Ectodermal cell (in vitro differentiated cells): Measurements from ENCODE around the gene PLEKHG7.
"Not testable (repeated sequence)": the region's sequence is repeated elsewhere in the genome, so short reads cannot be mapped to it uniquely, and the experiment has no call there.

Experiments used
- H3K27ac ChIP-seq: 2 replicates; pipeline ENCODE4 v1.7.0; 2013; ENCODE audit warnings: mild to moderate bottlenecking, low read depth, low read length; ENCODE audit not compliant: insufficient read depth, poor library complexity, severe bottlenecking
- H3K27me3 ChIP-seq: 2 replicates; pipeline ENCODE4 v1.7.0; 2013; ENCODE audit warnings: mild to moderate bottlenecking, low read length; ENCODE audit not compliant: insufficient read depth, control insufficient read depth, poor library complexity, severe bottlenecking
- H3K36me3 ChIP-seq: one replicate; pipeline ENCODE4 v1.7.0; 2013; ENCODE audit warnings: low read length; ENCODE audit not compliant: control insufficient read depth, insufficient read depth
- H3K4me1 ChIP-seq: one replicate; pipeline ENCODE4 v1.7.0; 2013; ENCODE audit warnings: low read length; ENCODE audit not compliant: control insufficient read depth, insufficient read depth
- H3K4me3 ChIP-seq: 2 replicates; pipeline ENCODE4 v1.7.0; 2013; ENCODE audit warnings: low read depth, low read length, control low read depth; ENCODE audit not compliant: insufficient read depth
- H3K9me3 ChIP-seq: 2 replicates; pipeline ENCODE4 v1.7.0; 2013; ENCODE audit warnings: mild to moderate bottlenecking, low read length, moderate library complexity; ENCODE audit not compliant: control insufficient read depth
- WGBS, 2 experiments: methylation state at CpG; one replicate each; pipeline ENCODE4 v1.1.7; 2013; ENCODE audit warnings: missing lambda C conversion rate in 2 of 2; 5-methylcytosine and 5-hydroxymethylcytosine counted together

PLEKHG7 gene

DNA sequence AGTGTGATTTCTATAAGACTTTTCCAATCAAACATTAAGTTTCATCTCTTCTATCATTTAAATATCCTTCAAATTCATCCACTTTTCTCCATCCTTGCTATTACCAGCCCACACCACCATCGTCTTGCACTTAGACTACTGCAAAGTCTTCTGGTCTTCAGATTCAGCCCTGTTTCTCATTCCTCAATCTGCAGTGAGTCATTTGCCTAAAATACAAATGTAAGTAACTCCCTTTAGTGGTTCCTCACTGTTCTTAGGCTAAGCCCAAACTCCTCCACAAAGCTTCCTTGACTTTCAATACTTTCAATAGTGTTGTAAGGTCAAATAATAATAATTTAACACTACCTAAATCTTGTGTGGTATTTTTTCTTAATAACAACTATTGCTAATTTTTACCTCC is 83.3 kb downstream of the PLEKHG7 start:
- H3K4me1 ChIP-seq = no peaks in the 10 kb centered on the region
- no peak overlapping the region for H3K27ac ChIP-seq
- no peak overlapping the region for H3K4me3 ChIP-seq
- WGBS, 2 experiments = 90 to 93% methylated on average over 1 of the region's 1 CpG
- H3K36me3 ChIP-seq = no peaks in the 10 kb centered on the region
- H3K9me3 ChIP-seq = no peaks in the 10 kb centered on the region
- H3K27me3 ChIP-seq = no peaks in the 10 kb centered on the region

DNA sequence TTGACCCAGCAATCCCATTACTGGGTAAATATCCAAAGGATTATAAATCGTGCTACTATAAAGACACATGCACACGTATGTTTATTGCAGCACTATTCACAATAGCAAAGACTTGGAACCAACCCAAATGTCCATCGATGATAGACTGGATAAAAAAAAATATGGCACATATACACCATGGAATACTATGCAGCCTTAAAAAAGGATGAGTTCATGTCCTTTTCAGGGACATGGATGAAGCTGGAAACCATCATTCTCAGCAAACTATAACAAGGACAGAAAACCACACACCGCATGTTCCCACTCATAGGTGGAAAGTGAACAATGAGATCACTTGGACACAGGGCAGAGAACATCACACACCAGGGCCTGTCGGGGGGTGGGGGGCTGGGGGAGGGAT is 91.6 kb downstream of the PLEKHG7 start:
- H3K27ac ChIP-seq, H3K27me3 ChIP-seq, H3K4me3 ChIP-seq, H3K36me3 ChIP-seq, H3K9me3 ChIP-seq, H3K4me1 ChIP-seq: not testable (repeated sequence)
- 93 to 100% methylated on average over 5 of the region's 5 CpGs for WGBS, 2 experiments

DNA sequence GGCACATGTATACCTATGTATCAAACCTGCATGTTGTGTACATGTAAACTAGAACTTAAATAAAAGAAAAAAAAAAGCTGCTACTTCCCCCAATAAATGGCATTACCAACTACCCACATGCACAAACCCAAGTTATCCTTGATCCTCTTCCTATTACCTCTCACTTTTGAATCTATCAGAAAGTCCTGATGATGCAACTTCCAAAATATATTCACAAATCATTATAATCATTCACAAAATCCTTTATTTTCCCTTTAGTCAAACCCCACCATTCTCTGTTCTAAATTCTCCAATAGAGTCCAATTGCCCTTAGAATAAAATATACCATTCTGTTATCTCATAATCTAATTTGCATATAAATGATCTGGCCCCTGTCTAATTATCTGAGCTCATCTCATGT is 92.0 kb downstream of the PLEKHG7 start:
- H3K4me3 ChIP-seq = no peak overlapping the region
- no peaks in the 10 kb centered on the region for H3K36me3 ChIP-seq
- no peak overlapping the region for H3K27ac ChIP-seq
- no peaks in the 10 kb centered on the region for H3K9me3 ChIP-seq
- H3K4me1 ChIP-seq = no peaks in the 10 kb centered on the region
- H3K27me3 ChIP-seq = no peaks in the 10 kb centered on the region

DNA sequence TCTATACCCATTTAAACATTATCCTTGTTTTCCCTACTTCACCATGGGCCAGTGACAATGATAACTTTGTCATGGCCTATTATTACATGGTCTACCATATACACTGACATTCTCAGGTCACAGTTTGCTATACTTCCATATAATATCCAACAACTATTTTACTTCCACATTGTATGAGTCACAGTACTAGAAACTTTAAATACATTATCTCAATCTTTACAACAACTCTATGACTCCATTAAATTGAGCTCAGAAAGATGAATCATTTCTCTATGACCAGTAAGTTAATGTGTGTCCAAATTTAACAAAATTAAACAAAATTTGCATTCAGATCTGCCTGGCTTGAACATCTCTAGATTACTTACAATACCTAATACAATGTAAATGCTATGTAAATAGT is 93.9 kb downstream of the PLEKHG7 start:
- Histone ChIP-seq H3K9me3 (no peaks in the 10 kb centered on the region), H3K36me3 (no peaks in the 10 kb centered on the region), H3K4me3 (no peak overlapping the region), H3K4me1 (no peaks in the 10 kb centered on the region), H3K27me3 (no peaks in the 10 kb centered on the region), H3K27ac (no peak overlapping the region)

DNA sequence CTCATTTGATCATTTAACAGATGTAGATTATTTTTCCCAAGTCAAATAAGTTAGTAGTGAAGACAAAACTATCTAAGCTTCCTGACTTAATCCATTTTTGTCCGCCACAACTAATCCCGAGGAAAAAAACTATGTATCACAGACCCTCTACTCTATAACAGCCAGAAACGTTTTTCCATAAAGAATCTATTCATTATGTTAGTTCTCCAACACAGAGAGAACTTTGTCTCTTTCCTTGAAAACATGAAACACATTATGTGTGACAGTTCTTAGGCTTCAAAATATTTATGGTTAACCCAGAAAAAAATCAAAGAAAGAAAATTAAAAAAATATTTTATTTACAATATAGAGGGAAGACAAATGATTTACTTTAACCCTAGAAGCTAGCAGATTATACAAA is 100.1 kb downstream of the PLEKHG7 start:
- 91 to 92% methylated on average over 3 of the region's 3 CpGs for WGBS, 2 experiments
- Histone ChIP-seq H3K4me3 (no peak overlapping the region), H3K27ac (no peak overlapping the region), H3K27me3 (no peaks in the 10 kb centered on the region), H3K4me1 (no peaks in the 10 kb centered on the region), H3K9me3 (no peaks in the 10 kb centered on the region), H3K36me3 (no peaks in the 10 kb centered on the region)

DNA sequence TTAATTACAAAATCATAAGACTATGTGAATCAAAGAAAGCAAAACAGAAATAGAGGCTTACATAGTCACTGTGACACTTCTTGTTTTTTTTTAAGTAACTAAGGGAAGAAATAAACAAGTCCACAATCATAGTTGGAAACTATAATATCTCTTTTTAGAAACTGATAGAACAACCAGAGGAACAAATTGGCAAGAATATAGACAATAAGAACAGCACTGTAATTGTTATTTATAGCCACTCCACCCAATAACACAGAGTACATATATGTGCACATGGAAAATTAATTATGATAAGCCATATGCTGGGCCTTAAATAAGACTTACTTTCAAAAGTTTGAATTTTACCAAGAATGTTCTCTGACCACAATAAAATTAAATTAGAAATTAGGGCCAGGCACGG is 101.1 kb downstream of the PLEKHG7 start:
- no peak overlapping the region for H3K4me3 ChIP-seq
- H3K27me3 ChIP-seq = no peaks in the 10 kb centered on the region
- no peak overlapping the region for H3K27ac ChIP-seq
- H3K4me1 ChIP-seq = no peaks in the 10 kb centered on the region
- 74 to 94% methylated on average over 1 of the region's 1 CpG for WGBS, 2 experiments
- no peaks in the 10 kb centered on the region for H3K36me3 ChIP-seq
- no peaks in the 10 kb centered on the region for H3K9me3 ChIP-seq

DNA sequence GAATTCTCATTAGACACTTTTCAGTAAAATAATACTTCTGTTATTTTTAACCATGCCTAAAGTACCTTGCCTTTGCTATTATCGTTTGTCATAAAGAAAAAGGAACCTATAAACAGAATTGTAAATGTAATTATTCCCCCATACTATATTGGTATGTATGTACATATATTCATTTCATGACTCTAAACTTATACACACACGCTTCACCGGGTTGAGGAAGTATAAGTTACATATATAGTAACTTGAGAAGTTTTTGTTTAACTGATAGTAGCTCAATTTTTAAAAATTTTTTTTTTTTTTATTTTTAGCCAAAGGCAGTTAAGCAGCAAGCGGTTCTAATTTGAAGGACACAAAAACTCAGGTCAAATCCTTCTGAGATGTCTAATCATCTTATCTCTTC is 107.6 kb downstream of the PLEKHG7 start:
- WGBS, 2 experiments = no CpG with 5 or more reads among the region's 4 CpGs
- no peak overlapping the region for H3K4me3 ChIP-seq
- no peaks in the 10 kb centered on the region for H3K36me3 ChIP-seq
- H3K27ac ChIP-seq = no peak overlapping the region
- H3K9me3 ChIP-seq = no peaks in the 10 kb centered on the region
- H3K4me1 ChIP-seq = no peaks in the 10 kb centered on the region
- no peaks in the 10 kb centered on the region for H3K27me3 ChIP-seq

DNA sequence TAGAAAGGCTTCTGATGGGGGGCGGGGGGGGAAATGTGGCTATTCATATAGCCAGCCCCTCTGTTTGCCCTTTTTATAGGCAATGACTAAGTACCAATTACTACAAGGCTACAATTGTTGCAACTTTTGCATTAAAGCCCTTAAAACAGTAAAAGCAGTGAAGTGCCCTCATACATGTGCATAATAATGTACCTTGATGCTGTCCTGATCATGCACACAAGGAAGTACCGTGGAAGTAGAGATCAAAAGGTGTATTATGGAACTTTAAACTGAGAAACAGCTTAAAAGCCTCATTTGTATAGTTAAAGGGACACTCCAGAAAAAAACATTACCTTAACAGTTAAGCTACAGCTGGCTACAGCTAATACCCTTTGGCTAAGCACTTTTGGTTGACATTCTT is 111.8 kb downstream of the PLEKHG7 start:
- Histone ChIP-seq H3K27me3 (no peaks in the 10 kb centered on the region), H3K9me3 (no peaks in the 10 kb centered on the region), H3K27ac (no peak overlapping the region), H3K4me1 (no peaks in the 10 kb centered on the region), H3K4me3 (no peak overlapping the region), H3K36me3 (no peaks in the 10 kb centered on the region)
- WGBS, 2 experiments = 89 to 96% methylated on average over 2 of the region's 2 CpGs

DNA sequence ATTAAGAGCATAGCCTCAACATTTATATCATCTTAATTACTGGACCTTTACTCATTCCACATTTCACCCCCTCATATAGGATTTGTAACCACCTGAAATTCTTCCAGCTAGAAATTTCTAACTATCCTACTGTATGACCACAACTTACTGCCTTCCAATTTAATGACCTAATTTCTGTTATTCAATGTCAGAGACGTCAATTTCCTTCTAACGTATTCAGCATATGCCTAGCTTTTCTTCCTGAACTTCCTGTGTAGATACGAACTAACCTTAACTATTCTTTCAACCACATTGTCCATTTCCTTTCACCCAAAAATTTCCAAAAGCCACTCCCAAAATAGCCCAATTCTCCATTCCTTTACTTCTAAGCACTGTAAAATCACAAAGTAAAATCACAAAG is 118.4 kb downstream of the PLEKHG7 start:
- no peaks in the 10 kb centered on the region for H3K36me3 ChIP-seq
- WGBS, 2 experiments = 90 to 92% methylated on average over 3 of the region's 3 CpGs
- H3K4me1 ChIP-seq = no peaks in the 10 kb centered on the region
- H3K4me3 ChIP-seq = no peak overlapping the region
- H3K9me3 ChIP-seq = no peaks in the 10 kb centered on the region
- no peaks in the 10 kb centered on the region for H3K27me3 ChIP-seq
- no peak overlapping the region for H3K27ac ChIP-seq
